Bronchial epithelial cell (primary cell): ENCODE results near the gene GRXCR1. TPM values are rescaled to one million over a fixed set of nuclear protein-coding genes. Genes with fewer than 3 reads are reported as not detected.
A peak's percentile ranks its signal among the peaks of the same experiment; 100 is the strongest.

Source experiments
- DNase-seq: peaks from one replicate; pipeline ENCODE4 v3.0.0-alpha.2; 2010; ENCODE audit warnings: low read depth
- FAIRE-seq: peaks from 2 replicates; lab custom pipeline; 2011; peaks lifted over from hg19 to GRCh38; lab: Jason Lieb, UNC
- H3K27me3 ChIP-seq: 2 replicates; pipeline ENCODE4 v1.5.1; 2011; ENCODE audit warnings: low read length; ENCODE audit not compliant: control insufficient read depth, insufficient read depth
- H3K36me3 ChIP-seq: 2 replicates; pipeline ENCODE4 v1.5.1; 2011; ENCODE audit warnings: low read length; ENCODE audit not compliant: control insufficient read depth, insufficient read depth
- H3K4me3 ChIP-seq: 2 replicates; pipeline ENCODE4 v1.5.1; 2011; ENCODE audit warnings: mild to moderate bottlenecking, low read depth, low read length, control low read depth
- CTCF ChIP-seq: IDR thresholded peaks from 2 replicates; pipeline ENCODE4 v1.5.1; 2011; ENCODE audit warnings: mild to moderate bottlenecking, moderate library complexity, low read length, control low read depth, inconsistent platforms; ENCODE audit not compliant: insufficient read depth, severe bottlenecking
- total RNA-seq: library from RNA; depleted of rRNA; stranded (reverse); fragments of >200 nt; gene quantifications from 2 replicates; pipeline ENCODE4 v1.2.1, GENCODE V29; 2014

GRXCR1 gene
- total RNA-seq, 1 donor from 2014 or later, result not detected

- no peak for FAIRE-seq
- no peaks in the 10 kb centered on the region for H3K27me3 ChIP-seq
- no peaks in the 10 kb centered on the region for H3K36me3 ChIP-seq
- peak; percentile 14 for DNase-seq
- H3K4me3 ChIP-seq, result no peak overlapping the region
- no peak for TF ChIP-seq CTCF
Observed at GRCh38 chr4:42965326-42965725, 72.8 kb downstream of the GRXCR1 start.

GRCh38 chr4:42985976-42986375, 93.5 kb downstream of the GRXCR1 start:
- no peaks in the 10 kb centered on the region for H3K36me3 ChIP-seq
- H3K4me3 ChIP-seq, result no peak overlapping the region
- DNase-seq (no peak), FAIRE-seq (no peak)
- no peak for TF ChIP-seq CTCF
- H3K27me3 ChIP-seq, result no peaks in the 10 kb centered on the region

GRCh38 chr4:42995343-42995944, 102.9 kb downstream of the GRXCR1 start:
- Histone ChIP-seq H3K4me3 (no peak overlapping the region), H3K36me3 (no peaks in the 10 kb centered on the region), H3K27me3 (no peaks in the 10 kb centered on the region)
- peak; percentile 68 for TF ChIP-seq CTCF
- DNase-seq, result peak; percentile 53
- no peak for FAIRE-seq

- no peak for DNase-seq
- H3K36me3 ChIP-seq, result no peaks in the 10 kb centered on the region
- H3K4me3 ChIP-seq, result no peak overlapping the region
- H3K27me3 ChIP-seq, result no peaks in the 10 kb centered on the region
- FAIRE-seq, result no peak
- TF ChIP-seq CTCF, result no peak
Observed at GRCh38 chr4:43008793-43009192, 116.3 kb downstream of the GRXCR1 start.

GRCh38 chr4:43014256-43014655, 121.7 kb downstream of the GRXCR1 start:
- TF ChIP-seq CTCF, result no peak
- H3K36me3 ChIP-seq, result no peaks in the 10 kb centered on the region
- DNase-seq (no peak), FAIRE-seq (no peak)
- no peak overlapping the region for H3K4me3 ChIP-seq
- H3K27me3 ChIP-seq, result no peaks in the 10 kb centered on the region

- DNase-seq, result no peak
- no peak for TF ChIP-seq CTCF
- Histone ChIP-seq H3K36me3 (no peaks in the 10 kb centered on the region), H3K4me3 (no peak overlapping the region), H3K27me3 (no peaks in the 10 kb centered on the region)
- no peak for FAIRE-seq
Observed at GRCh38 chr4:43041632-43042031, 149.1 kb downstream of the GRXCR1 start.
